ENCODE results near the gene ATAD2B.

DNA sequence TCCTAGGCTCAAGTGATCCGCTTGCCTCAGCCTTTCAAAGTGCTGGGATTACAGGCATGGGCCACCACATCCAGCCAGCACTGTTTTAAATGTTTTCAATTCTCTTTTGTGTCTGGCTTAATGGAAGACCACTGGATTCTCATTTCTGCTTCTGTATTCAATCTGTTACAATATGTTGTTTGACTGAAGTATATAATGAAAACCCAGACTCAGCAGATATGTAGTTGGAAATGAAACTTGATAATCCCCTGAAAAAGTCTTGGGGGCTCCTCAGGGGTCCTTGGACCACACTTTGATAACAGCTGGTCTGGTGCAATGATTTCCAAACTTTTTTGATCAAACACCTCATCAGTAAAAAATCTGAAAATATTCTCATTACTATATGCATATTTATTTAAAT is 132.7 kb downstream of the ATAD2B start:
- TF ChIP-seq, protein P1, sequence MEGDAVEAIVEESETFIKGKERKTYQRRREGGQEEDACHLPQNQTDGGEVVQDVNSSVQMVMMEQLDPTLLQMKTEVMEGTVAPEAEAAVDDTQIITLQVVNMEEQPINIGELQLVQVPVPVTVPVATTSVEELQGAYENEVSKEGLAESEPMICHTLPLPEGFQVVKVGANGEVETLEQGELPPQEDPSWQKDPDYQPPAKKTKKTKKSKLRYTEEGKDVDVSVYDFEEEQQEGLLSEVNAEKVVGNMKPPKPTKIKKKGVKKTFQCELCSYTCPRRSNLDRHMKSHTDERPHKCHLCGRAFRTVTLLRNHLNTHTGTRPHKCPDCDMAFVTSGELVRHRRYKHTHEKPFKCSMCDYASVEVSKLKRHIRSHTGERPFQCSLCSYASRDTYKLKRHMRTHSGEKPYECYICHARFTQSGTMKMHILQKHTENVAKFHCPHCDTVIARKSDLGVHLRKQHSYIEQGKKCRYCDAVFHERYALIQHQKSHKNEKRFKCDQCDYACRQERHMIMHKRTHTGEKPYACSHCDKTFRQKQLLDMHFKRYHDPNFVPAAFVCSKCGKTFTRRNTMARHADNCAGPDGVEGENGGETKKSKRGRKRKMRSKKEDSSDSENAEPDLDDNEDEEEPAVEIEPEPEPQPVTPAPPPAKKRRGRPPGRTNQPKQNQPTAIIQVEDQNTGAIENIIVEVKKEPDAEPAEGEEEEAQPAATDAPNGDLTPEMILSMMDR (IDR thresholded peaks at IDR 0.05), result no peak
- TF ChIP-seq EP300 (IDR thresholded peaks at IDR 0.05; ENCODE audit: borderline replicate concordance in 1 of 2, low read depth in 1 of 2, low read length in 1 of 2), result no peak
- TF ChIP-seq, protein P2, sequence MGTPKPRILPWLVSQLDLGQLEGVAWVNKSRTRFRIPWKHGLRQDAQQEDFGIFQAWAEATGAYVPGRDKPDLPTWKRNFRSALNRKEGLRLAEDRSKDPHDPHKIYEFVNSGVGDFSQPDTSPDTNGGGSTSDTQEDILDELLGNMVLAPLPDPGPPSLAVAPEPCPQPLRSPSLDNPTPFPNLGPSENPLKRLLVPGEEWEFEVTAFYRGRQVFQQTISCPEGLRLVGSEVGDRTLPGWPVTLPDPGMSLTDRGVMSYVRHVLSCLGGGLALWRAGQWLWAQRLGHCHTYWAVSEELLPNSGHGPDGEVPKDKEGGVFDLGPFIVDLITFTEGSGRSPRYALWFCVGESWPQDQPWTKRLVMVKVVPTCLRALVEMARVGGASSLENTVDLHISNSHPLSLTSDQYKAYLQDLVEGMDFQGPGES (IDR thresholded peaks at IDR 0.05; ENCODE audit: low read depth, low read length), result no peak
- no peak for TF ChIP-seq RAD21 (IDR thresholded peaks at IDR 0.05; ENCODE audit: low read length)
- TF ChIP-seq MXI1 (IDR thresholded peaks at IDR 0.05; ENCODE audit: low read depth, low read length), result no peak
- TF ChIP-seq ELF1 (IDR thresholded peaks at IDR 0.05), result no peak
- no peak for TF ChIP-seq CHD2 (IDR thresholded peaks at IDR 0.05; ENCODE audit: low read length, partially characterized antibody)
